ENCODE data around the gene AHNAK.

The AHNAK gene

DNA sequence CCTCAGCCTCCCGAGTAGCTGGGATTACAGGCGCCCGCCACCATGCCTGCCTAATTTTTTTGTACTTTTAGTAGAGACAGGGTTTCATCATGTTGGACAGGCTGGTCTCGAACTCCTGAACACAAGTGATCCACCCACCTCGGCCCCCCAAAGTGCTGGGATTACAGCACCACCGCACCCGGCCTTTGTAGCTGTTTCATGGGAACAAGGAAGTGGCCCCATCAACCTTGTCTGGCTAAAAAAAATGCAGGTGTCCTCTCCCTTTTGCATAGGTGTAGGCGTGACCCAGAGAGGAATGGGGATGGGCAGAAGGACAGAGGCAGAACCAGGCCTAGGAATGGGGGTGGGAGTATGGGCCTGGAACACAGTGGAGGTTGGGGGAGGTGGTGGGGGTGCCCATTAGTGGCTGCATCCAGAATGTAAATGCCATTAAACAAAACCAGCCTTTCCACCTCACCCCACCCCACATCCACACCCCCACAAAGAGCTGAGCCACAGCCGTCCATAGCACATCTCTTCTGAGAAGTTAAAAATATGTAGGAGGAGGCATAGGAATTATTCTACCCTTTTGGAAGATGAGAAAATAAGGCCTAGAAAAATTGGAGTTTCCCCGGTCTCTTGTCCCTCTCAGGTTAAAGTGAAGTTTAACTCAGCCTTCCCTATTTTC lies 150.6 kb downstream of the AHNAK start:
- H3K4me3 ChIP-seq (ENCODE audit: low read depth, low read length), result no peak overlapping the region
- TF ChIP-seq, protein P1, sequence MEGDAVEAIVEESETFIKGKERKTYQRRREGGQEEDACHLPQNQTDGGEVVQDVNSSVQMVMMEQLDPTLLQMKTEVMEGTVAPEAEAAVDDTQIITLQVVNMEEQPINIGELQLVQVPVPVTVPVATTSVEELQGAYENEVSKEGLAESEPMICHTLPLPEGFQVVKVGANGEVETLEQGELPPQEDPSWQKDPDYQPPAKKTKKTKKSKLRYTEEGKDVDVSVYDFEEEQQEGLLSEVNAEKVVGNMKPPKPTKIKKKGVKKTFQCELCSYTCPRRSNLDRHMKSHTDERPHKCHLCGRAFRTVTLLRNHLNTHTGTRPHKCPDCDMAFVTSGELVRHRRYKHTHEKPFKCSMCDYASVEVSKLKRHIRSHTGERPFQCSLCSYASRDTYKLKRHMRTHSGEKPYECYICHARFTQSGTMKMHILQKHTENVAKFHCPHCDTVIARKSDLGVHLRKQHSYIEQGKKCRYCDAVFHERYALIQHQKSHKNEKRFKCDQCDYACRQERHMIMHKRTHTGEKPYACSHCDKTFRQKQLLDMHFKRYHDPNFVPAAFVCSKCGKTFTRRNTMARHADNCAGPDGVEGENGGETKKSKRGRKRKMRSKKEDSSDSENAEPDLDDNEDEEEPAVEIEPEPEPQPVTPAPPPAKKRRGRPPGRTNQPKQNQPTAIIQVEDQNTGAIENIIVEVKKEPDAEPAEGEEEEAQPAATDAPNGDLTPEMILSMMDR (IDR thresholded peaks at IDR 0.05; ENCODE audit: low read depth, low read length), result no peak

DNA sequence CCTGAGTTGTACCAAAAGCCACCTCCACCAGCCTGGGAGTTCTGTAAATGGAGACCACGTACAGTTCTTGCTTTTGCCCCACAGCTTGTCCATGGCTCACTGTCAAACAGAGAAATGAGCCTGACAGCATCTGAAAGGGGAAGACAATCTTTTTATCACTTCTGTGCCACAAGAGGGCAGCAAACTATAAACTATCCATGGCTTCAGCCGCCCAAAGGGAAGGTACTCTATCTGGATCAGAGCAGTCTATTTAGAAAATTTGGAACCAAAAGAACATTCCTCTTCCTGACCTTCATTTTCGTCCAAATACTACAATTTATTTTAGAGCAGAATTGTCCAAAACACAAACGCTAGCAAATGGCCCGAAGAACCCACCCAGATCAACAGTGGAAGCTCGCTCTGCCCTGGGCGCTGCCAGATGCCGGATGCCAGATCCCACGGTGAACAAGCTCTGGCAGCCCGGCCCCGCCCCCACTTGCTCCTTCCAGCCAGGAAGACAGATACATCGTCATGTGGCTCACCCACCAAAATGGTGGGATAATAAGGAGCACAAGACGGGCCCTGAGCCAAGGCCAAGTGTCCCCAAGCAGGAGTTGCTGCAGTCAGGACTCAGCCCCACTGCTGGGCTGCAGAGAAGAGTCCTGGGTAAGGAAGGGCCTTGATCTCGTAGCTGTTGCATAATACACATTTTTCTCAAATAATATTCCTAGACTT lies 151.6 kb downstream of the AHNAK start:
- TF ChIP-seq, protein P1 (IDR thresholded peaks at IDR 0.05; ENCODE audit: low read depth, low read length), result peak; percentile 26; the same call in 1 of the 2 replicates
- peak overlapping the region; percentile 56 for H3K4me3 ChIP-seq (ENCODE audit: low read depth, low read length)

DNA sequence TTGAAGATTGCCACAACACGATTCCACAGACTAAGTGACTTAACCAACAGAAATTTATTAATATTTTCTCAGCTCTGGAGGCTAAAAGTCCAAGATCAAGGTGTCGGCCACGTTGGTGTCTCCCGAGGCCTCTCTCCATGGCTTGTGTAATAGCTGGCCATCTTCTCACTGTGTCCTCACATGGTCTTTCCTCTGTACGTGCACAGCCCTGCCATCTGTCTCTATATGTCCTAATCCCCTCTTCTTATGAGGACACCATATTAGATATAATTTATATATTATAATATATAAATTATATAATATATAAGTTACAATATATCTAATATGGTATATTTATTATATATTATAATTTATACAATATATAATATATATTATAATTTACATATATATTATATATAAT lies 152.9 kb downstream of the AHNAK start:
- no peak overlapping the region for H3K4me3 ChIP-seq (ENCODE audit: low read depth, low read length)
- TF ChIP-seq, protein P1 (IDR thresholded peaks at IDR 0.05; ENCODE audit: low read depth, low read length), result no peak

DNA sequence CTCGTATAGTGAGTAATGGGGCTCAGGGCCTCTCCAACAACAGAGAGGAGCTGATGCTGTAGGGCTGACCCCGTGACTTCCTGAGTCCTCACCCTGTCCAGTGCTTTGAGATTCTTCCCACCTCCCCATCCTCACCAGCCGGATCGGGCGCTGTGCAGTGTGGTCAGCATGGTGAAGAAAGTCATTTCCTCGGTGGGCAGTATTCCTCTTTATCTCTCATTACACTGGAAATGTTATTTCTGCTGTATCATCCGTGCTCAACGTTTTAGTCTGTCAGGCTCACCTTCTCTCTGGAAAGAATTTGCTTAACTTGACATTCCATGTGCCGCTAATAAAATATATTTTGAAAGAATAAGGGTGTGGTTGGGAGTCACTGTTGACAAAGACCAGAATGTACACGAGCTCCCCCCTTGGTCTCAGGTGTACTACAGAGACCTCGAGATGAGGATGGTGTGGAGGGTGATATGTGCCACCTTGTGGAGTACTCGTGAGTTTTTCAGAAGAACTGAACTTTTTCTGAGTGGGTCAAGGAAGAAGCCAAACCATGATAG lies 153.5 kb downstream of the AHNAK start:
- TF ChIP-seq, protein P1 (IDR thresholded peaks at IDR 0.05; ENCODE audit: low read depth, low read length), result no peak

DNA sequence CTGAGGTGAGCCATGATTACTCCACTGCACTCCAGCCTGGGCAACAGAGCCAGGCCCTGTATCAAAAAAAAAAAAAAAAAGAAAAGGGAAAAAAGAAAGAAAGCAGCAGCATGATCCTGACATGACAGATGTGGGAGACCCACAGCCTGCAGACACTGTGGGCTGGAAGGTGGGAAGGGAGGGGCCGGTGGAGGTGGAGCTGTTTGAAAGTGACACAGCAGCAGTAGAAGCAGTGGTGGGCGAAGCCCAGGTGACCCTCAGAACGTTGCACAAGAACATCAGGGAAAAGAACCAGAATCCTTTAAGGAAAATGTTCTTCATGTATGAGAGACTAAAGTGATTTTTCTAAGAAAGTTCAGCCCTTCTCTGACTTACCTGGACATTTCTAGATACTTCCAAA lies 154.1 kb downstream of the AHNAK start:
- no peak overlapping the region for H3K4me3 ChIP-seq (ENCODE audit: low read depth, low read length)
- TF ChIP-seq, protein P1 (IDR thresholded peaks at IDR 0.05; ENCODE audit: low read depth, low read length), result no peak

More for the DNA sequence above, 153.5 kb downstream of the AHNAK start:
- no peak overlapping the region for H3K4me3 ChIP-seq (ENCODE audit: low read depth, low read length)

DNA sequence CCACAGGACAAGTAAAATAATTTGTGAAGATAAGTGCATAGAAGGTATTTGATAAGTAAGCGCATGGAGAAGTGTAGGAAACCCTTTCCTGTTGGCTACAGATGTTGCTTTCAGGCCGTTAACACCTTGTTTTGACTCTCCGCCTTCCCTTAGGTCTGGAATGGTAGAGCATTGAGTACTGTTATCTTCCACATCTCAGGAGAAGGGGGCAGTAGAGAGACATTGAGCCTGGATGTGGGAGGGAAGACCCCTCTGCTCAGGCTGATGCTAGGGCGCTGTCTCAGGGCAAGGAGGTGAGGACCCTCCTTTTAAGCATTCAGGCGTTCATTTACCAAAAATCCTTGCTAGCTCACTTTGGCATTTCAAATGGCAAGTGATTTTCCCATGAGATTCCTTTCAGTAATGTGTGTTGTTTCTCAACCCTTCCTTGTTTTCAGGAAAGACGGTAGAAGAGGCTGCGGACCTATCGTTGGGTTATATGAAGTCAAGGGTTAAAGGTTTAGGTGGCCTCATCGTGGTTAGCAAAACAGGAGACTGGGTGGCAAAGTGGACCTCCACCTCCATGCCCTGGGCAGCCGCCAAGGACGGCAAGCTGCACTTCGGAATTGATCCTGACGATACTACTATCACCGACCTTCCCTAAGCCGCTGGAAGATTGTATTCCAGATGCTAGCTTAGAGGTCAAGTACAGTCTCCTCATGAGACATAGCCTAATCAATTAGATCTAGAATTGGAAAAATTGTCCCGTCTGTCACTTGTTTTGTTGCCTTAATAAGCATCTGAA lies 154.8 kb downstream of the AHNAK start:
- TF ChIP-seq, protein P1 (IDR thresholded peaks at IDR 0.05; ENCODE audit: low read depth, low read length), result peak; percentile 16; the same call in 1 of the 2 replicates
- H3K4me3 ChIP-seq (ENCODE audit: low read depth, low read length), result no peak overlapping the region
